Epithelial cell of proximal tubule (primary cell): Measurements from ENCODE around the gene PGC. TPM values are rescaled to one million over a fixed set of nuclear protein-coding genes. Genes with fewer than 3 reads are reported as not detected.

Experiments used
- DNase-seq: peaks from one replicate; pipeline ENCODE4 v3.0.0-alpha.2; 2011; ENCODE audit warnings: low read depth
- H3K4me3 ChIP-seq: 2 replicates; pipeline ENCODE4 v1.5.1; 2011; ENCODE audit warnings: low read depth, mild to moderate bottlenecking, low read length
- total RNA-seq: library from RNA; depleted of rRNA; stranded (reverse); fragments of >200 nt; gene quantifications from 2 replicates; pipeline ENCODE4 v1.2.3, GENCODE V29; 2015
- TF ChIP-seq, protein P1 (sequence below): conservative IDR thresholded peaks from 2 replicates; pipeline ENCODE4 v1.5.1; 2012; ENCODE audit warnings: low read depth, mild to moderate bottlenecking, low read length

PGC gene
- total RNA-seq, 1 donor from 2014 or later, result not detected

DNA sequence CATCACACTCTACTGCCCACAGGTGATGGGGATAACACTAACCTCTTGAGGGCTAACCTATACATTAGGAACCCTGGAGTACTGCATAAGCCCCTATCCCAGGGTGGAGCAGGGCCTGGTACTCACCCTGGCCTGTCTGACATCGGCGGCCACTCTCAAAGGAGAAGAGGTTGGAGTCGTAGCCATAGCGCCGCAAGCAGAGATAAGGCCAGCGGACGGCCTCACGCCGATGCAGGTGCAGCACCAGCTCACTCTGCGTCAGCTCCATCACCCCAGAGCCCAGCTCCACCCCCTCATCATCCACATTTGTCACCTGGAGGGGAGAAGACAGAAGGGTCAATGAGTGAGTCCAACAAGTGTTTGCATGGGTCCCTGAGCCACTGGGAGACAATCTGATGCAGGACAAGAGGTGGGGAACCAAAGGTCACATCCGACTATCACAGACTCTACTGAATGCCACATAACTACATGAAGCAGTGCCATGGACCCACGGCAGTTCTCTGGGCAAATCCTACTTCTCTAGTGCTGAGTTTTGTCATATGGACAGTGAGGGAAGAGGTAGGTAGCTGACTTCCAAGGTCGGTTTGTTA lies 28.2 kb upstream of the PGC start:
- DNase-seq, result no peak
- TF ChIP-seq, protein P1, sequence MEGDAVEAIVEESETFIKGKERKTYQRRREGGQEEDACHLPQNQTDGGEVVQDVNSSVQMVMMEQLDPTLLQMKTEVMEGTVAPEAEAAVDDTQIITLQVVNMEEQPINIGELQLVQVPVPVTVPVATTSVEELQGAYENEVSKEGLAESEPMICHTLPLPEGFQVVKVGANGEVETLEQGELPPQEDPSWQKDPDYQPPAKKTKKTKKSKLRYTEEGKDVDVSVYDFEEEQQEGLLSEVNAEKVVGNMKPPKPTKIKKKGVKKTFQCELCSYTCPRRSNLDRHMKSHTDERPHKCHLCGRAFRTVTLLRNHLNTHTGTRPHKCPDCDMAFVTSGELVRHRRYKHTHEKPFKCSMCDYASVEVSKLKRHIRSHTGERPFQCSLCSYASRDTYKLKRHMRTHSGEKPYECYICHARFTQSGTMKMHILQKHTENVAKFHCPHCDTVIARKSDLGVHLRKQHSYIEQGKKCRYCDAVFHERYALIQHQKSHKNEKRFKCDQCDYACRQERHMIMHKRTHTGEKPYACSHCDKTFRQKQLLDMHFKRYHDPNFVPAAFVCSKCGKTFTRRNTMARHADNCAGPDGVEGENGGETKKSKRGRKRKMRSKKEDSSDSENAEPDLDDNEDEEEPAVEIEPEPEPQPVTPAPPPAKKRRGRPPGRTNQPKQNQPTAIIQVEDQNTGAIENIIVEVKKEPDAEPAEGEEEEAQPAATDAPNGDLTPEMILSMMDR, result no peak
- H3K4me3 ChIP-seq, result no peak overlapping the region

DNA sequence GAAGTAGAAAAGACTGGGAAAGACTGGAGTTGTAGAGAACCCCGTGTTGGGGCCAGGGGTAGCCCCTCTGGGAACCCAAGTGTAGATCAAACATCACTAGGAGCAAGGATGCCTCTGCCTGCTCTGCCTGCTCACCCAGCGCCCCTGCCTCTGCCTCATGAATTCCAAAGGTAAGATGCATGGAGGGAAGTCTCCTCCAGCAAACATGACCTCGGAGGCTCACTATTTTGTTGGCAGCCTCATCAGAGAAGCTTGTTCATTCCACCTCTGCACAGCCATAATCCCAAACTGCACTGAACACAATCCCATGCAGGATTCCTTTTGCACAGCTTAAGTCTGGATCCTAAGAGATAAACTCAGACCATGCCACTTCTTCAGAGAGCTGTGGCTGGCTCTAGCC lies 27.6 kb upstream of the PGC start:
- DNase-seq, result no peak
- TF ChIP-seq, protein P1, result no peak
- H3K4me3 ChIP-seq, result no peak overlapping the region

DNA sequence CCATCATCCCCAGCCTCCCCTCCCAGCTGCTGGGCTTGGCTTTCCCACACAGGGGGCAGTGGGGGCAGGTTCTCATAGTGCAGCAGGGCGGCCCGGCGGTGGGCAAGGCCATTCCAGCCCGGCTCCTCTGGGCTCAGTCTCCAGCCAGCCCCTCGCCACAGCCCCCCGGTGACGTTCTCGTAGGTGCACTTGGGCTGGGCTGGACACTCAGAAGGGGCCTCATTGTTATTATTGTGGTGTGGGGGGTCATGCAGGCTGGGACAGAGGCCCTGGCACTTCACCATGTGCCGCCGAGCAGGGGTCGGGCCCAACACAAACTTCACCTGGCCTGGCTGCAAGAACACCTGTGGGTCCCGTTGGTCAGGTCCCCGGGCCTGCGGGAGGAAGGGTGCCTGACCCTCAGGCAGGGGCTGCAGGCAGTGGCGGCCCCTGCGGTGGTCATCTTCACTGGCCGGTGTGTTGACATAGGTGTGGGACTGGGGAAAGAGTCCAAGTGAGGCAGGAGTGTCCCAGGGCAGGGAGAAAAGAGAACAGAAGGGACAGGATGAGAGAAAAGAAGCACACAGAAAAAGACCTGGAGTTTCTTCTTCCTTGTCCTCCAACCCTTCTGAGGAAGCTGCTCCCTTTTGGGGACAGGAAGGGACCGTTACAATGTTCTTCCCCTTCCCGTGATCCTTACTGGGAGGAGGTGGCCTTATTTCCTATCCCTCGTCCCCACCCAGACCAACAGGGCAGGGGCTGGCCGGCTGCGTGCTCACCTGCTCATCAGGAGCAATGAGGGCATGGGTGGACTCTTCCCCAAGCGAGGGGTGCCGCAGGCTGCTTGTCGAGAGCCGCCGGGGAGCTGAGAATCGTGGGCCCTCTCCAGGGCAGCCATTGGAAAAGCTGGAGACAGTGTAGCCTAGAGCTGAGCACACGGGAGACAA lies 24.1 kb upstream of the PGC start:
- TF ChIP-seq, protein P1, result no peak
- DNase-seq, result no peak
- H3K4me3 ChIP-seq, result no peak overlapping the region

DNA sequence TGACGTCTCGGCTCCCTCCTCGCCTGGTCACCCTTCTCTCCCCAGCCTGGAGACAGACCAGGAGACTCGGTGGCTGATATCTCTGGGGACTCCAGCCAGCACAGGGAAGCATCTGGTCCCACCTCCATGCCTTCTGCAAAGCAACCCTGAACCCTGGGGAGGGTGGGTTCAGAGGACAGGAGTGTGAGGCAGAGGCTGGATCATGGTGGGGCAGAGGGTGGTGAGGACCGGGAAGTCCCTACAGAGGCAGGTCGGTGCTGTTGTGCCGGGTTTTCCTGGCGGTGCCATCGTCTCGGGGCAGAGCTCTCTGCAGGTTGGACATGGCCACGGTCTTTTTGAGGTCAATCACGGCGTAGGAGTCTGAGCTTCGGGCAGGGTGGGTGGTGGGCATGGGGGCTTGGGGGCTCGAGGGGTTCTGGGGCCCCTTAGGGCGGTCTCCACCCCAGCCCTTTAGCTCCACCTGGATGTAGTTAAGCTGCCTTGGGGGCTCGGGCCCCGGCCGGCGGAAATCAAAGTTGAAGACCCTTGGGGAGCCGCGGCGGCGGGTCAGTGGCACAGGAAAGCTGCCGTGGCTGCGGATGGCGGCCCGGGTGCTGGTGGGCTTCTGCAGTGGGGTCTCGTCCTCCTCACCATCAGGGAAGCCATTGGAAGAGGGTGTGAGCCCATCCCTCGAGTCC lies 23.3 kb upstream of the PGC start:
- no peak for DNase-seq
- no peak overlapping the region for H3K4me3 ChIP-seq
- TF ChIP-seq, protein P1, result no peak

DNA sequence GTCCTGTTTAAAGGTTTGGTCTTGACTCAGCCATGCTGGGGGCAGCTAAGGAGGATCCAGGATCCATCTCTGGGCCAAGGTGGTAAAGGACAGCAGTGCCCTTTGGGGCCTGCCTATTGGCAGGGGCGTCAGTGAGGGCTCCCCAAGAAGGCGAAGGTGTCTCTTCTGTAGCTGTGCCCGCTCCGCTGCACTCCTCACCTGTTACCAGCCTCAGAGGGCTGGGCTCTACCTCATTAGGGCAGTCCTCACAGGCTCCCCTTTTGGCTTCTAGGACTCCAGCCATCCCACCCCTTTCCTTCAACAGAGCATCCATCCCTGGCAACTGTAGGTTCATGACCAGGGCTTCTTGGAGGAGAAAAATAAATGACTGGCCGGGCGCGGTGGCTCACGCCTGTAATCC lies 22.2 kb upstream of the PGC start:
- TF ChIP-seq, protein P1, result no peak
- H3K4me3 ChIP-seq, result no peak overlapping the region
- no peak for DNase-seq

DNA sequence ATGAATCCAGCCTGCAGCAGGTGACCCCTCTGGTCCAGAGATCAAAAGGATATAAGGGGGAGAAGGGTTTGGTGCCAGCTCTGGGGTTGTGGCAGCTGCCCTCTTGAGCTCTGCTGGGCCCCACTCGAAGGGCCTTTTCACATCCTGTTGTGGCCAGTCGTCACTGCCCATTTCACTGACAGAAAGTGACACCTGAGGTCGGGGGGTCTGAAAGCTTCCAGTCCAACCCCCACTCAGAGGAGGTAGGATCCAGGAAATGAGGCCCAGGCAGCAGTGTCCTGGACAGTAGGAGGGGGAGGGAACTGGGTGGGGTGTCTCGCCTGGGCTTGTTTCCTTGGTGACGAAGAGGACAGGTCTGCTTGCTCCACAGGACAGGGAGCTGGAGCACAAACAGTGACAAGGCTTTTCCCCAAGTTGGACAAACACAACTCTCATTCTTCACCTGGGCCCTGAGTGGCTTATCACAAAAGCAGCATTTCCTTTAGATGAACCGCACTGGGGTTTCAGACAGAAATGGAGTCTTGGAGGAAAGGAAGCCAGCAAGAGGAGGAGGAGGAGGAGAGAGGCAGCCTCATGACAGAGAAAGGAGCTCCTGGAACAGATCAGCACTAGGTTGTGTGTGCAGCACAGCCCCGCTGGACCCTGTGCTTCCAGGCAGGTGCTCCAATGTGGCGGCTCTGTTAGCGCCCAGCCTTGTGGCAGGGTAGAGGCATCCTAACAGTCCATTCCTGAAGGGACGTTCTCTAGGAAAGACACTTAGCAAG lies 21.5 kb upstream of the PGC start:
- DNase-seq, result no peak
- no peak overlapping the region for H3K4me3 ChIP-seq
- TF ChIP-seq, protein P1, result no peak
